Sigmoid colon (tissue), 7 donors: ENCODE results near the gene ZFAND2B. TPM values are rescaled to one million over a fixed set of nuclear protein-coding genes. Genes with fewer than 3 reads are reported as not detected.

Source experiments
- DNase-seq: peaks from one replicate; pipeline ENCODE4 v3.0.0-alpha.2; 2019
- H3K27ac ChIP-seq, 4 donors: fragments of 200-600 bp; sonication (generic); one replicate each; pipeline ENCODE4 v1.5.1; 2016 to 2019; ENCODE audit warnings: mild to moderate bottlenecking in 1 of 4
- H3K27me3 ChIP-seq, 3 donors: fragments of 200-600 bp; sonication (generic); one replicate each; pipeline ENCODE4 v1.5.1; 2019; ENCODE audit warnings: mild to moderate bottlenecking in 1 of 3
- H3K36me3 ChIP-seq, 4 donors: fragments of 200-600 bp; sonication (generic); one replicate each; pipeline ENCODE4 v1.5.1; 2016 to 2019
- H3K4me1 ChIP-seq, 4 donors: fragments of 200-600 bp; sonication (generic); one replicate each; pipeline ENCODE4 v1.5.1; 2017 to 2019
- H3K4me3 ChIP-seq, 4 donors: fragments of 200-600 bp; sonication (generic); one replicate each; pipeline ENCODE4 v1.5.1; 2017 to 2019; ENCODE audit warnings: mild to moderate bottlenecking in 2 of 4, moderate library complexity in 1 of 4
- H3K9me3 ChIP-seq, 4 donors: fragments of 200-600 bp in 3 of 4; sonication (generic) in 3 of 4; one replicate each; pipeline versions ENCODE4 v1.5.1 to v1.6.1; 2013 to 2019
- EP300 ChIP-seq, 4 donors: sonication (generic); formaldehyde crosslinking; IDR thresholded peaks; one replicate each; pipeline ENCODE4 v1.6.1; 2017; ENCODE audit warnings: antibody characterized with exemption in 4 of 4
- POLR2A ChIP-seq, 2 donors: fragments of 450-650 bp; IDR thresholded peaks; one replicate each; pipeline ENCODE4 v1.6.1; 2016; ENCODE audit warnings: antibody characterized with exemption in 2 of 2, mild to moderate bottlenecking in 2 of 2, moderate library complexity in 2 of 2
- POLR2AphosphoS5 ChIP-seq, 4 donors: sonication (generic); formaldehyde crosslinking; IDR thresholded peaks; one replicate each; pipeline ENCODE4 v1.6.1; 2017; ENCODE audit warnings: antibody characterized with exemption in 4 of 4
- WGBS, 2 donors: extraction: QIAGEN DNeasy Blood & Tissue Kit; methylation state at CpG; one replicate each; pipeline ENCODE4 v1.1.7; 2013; 5-methylcytosine and 5-hydroxymethylcytosine counted together
- intact Hi-C: fragments of 100-400 bp; cut with DNase I; formaldehyde crosslinking; loops from one replicate; pipeline ENCODE4 v1.15.1; 2023
- polyA plus RNA-seq, 3 donors: library from polyadenylated mRNA; stranded (reverse); fragments of 200-250 nt; gene quantifications; one replicate each; pipeline ENCODE4 v1.2.3, GENCODE V29; 2013
- total RNA-seq, 4 donors: library from RNA; depleted of rRNA; stranded (reverse); fragments of >200 nt; gene quantifications; one replicate each; pipeline ENCODE4 v1.1.0, GENCODE V29; 2016
- TF ChIP-seq, protein P1 (sequence below), 4 experiments: fragments of 450-650 bp in 3 of 4; fragments of 200-600 bp in 1 of 4; IDR thresholded peaks; one replicate each; pipeline ENCODE4 v1.5.1; 2016 to 2019; ENCODE audit warnings: antibody characterized with exemption in 4 of 4, mild to moderate bottlenecking in 3 of 4, moderate library complexity in 2 of 4
- donor health status: healthy with polysubstance abuse.
- donor health status: Bipolar disorder and iron deficiency.
- donor health status: healthy.

The ZFAND2B gene
- total and polyA plus RNA-seq, 7 donors = 26.9 to 103 (median 52.4) TPM

DNA sequence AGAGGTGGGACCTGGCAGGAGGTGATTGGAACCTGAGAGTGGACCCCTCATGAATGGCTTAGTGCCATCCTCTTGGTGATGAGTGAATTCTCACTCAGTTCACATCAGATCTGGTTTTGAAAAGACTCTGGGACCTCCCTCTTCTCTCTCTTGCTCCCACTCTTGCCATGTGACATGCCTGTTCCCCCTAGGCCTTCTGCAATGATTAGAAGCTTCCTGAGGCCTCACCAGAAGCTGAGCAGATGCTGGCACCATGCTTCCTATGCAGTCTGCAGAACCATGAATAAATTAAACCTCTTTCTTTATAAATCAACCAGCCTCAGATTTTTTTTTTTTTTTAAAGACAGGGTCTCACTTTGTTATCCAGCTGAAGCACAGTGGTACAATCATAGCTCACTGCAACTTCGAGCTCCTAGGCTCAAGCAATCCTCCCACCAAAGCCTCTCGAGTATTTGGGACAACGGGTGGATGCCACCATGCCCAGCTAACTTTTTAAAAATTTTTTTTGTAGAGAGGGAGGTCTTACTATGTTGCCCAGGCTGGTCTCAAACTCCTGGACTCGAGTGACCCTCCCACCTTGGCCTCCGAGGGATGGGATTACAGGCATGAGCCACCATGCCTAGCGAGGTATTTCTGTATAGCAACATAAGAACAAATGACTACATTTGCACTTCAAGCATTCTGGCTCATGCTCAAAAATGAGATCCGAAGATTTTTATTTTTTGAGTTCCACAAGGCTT, 2.0 kb upstream of the ZFAND2B start:
- TF ChIP-seq EP300 (IDR thresholded peaks at IDR 0.05) (no peak), POLR2AphosphoS5 (IDR thresholded peaks at IDR 0.05) (no peak), POLR2A (IDR thresholded peaks at IDR 0.05) (no peak)
- TF ChIP-seq, protein P1, sequence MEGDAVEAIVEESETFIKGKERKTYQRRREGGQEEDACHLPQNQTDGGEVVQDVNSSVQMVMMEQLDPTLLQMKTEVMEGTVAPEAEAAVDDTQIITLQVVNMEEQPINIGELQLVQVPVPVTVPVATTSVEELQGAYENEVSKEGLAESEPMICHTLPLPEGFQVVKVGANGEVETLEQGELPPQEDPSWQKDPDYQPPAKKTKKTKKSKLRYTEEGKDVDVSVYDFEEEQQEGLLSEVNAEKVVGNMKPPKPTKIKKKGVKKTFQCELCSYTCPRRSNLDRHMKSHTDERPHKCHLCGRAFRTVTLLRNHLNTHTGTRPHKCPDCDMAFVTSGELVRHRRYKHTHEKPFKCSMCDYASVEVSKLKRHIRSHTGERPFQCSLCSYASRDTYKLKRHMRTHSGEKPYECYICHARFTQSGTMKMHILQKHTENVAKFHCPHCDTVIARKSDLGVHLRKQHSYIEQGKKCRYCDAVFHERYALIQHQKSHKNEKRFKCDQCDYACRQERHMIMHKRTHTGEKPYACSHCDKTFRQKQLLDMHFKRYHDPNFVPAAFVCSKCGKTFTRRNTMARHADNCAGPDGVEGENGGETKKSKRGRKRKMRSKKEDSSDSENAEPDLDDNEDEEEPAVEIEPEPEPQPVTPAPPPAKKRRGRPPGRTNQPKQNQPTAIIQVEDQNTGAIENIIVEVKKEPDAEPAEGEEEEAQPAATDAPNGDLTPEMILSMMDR (IDR thresholded peaks at IDR 0.05) = no peak
- peak; percentile 36 for DNase-seq
- Histone ChIP-seq H3K27me3 (peaks cover 0 to 4% (median 0%) of the 10 kb centered on the region in 3 donors), H3K36me3 (peaks cover 0 to 19% (median 6%) of the 10 kb centered on the region in 4 donors), H3K4me1 (peaks cover 0 to 22% (median 19%) of the 10 kb centered on the region in 4 donors), H3K9me3 (no peaks in the 10 kb centered on the region), H3K4me3 (no peak overlapping the region), H3K27ac (no peak overlapping the region)
- WGBS, 2 donors = 94 to 95% methylated on average over 7 of the region's 7 CpGs
- intact Hi-C loops = no loop called here

DNA sequence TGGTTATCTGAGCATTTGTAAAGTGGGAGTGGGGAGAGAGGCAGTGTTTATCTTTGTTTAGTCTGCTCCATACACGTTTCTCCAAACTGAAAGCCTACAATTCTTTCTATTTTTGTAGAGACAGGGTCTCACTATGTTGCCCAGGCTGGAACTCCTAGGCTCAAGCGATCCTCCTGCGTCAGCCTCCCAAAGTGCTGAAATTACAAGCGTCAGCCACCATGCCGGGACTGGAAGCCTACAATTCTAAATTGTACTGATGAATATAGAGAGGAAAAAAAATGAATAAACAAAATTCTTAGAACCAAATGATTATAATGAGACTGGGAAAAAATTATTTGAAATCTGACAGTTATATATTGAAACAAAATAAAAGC, 1.4 kb upstream of the ZFAND2B start:
- Histone ChIP-seq H3K9me3 (no peaks in the 10 kb centered on the region), H3K27ac (no peak overlapping the region), H3K4me3 (no peak overlapping the region), H3K4me1 (peaks cover 0 to 22% (median 19%) of the 10 kb centered on the region in 4 donors), H3K27me3 (no peaks in the 10 kb centered on the region), H3K36me3 (peaks cover 0 to 24% (median 9%) of the 10 kb centered on the region in 4 donors)
- DNase-seq = peak; percentile 33
- TF ChIP-seq, protein P1 (IDR thresholded peaks at IDR 0.05) = no peak
- TF ChIP-seq POLR2A (IDR thresholded peaks at IDR 0.05) (no peak), POLR2AphosphoS5 (IDR thresholded peaks at IDR 0.05) (no peak), EP300 (IDR thresholded peaks at IDR 0.05) (no peak)
- WGBS, 2 donors = 87 to 91% methylated on average over 5 of the region's 5 CpGs
- intact Hi-C loops = no loop called here

DNA sequence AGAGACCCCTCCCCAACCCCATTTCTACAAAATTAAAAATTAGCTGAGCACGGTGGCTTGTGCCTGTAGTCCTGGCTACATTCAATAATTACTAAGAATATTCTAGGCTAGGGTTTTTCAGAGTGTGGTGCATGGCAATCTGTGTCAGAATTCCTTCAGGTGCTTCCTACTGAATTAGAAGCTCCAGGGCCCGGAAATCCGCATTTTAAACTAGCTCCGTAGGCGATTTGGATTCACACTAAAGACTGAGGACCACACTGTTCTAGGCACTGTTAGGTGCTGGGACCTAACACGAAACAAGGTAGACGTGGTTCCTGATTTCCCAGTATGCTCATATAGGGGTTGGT, 628 bp upstream of the ZFAND2B start:
- WGBS, 2 donors = 7 to 15% methylated on average over 7 of the region's 7 CpGs
- H3K4me3 ChIP-seq = peak overlapping the region; percentile 62 to 76 (median 68)
- H3K36me3 ChIP-seq = peaks cover 0 to 31% (median 13%) of the 10 kb centered on the region in 4 donors
- no peaks in the 10 kb centered on the region for H3K27me3 ChIP-seq
- peaks cover 0 to 22% (median 19%) of the 10 kb centered on the region in 4 donors for H3K4me1 ChIP-seq
- TF ChIP-seq POLR2AphosphoS5 (IDR thresholded peaks at IDR 0.05) = no peak
- no peak for TF ChIP-seq EP300 (IDR thresholded peaks at IDR 0.05)
- no peak for TF ChIP-seq POLR2A (IDR thresholded peaks at IDR 0.05)
- H3K27ac ChIP-seq = peak overlapping the region; percentile 93 to 97 (median 96)
- DNase-seq = peak; percentile 21
- H3K9me3 ChIP-seq = no peaks in the 10 kb centered on the region
- intact Hi-C loops = loop anchor here (1.0 kb wide), 1 partner anchor 29 kb away; no protein-coding TSS in a partner anchor

DNA sequence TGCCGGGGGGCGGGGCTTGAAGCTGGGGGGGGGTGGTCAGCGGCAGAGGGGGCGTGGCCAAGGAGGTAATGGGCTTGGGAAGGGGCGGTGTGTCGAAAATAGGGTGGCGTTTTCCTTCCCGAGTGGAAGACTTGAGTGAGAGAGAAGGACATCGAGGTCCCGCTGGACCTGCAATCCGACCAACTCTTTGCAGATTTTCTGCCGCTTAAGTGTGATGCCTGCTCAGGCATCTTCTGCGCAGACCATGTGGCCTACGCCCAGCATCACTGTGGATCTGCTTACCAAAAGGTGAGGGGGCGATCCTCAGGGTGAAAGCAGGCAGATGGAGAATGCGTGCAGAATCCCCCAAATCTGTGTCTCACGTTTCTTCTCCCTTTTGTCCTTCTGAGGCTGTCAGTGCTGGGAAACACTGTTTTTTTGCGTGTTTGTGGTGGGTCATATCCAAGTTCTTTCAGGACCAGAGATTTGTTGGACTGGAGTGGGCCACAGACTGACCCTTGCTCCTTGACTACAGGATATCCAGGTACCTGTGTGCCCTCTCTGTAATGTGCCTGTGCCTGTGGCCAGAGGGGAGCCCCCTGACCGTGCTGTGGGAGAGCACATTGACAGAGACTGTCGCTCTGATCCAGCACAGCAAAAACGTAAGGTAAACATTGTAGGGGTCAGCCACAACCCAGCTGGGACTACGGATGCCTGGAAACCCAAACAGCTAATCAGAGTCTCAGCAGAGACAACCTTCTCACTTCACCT, 727 bp downstream of the ZFAND2B start:
- intact Hi-C loops = loop anchor here (1.0 kb wide), 2 partner anchors 10 to 47 kb away; partner anchors contain the start of gene NHEJ1
- WGBS, 2 donors = 17 to 23% methylated on average over 22 of the region's 22 CpGs
- Histone ChIP-seq H3K4me3 (peak overlapping the region; percentile 62 to 76 (median 68)), H3K36me3 (peaks cover 0 to 36% (median 16%) of the 10 kb centered on the region in 4 donors), H3K27ac (peak overlapping the region; percentile 93 to 97 (median 96)), H3K4me1 (peaks cover 0 to 22% (median 19%) of the 10 kb centered on the region in 4 donors), H3K27me3 (no peaks in the 10 kb centered on the region), H3K9me3 (no peaks in the 10 kb centered on the region)
- DNase-seq = peak; percentile 66
- no peak for TF ChIP-seq POLR2AphosphoS5 (IDR thresholded peaks at IDR 0.05)
- TF ChIP-seq, protein P1 (IDR thresholded peaks at IDR 0.05) = no peak
- no peak for TF ChIP-seq POLR2A (IDR thresholded peaks at IDR 0.05)
- no peak for TF ChIP-seq EP300 (IDR thresholded peaks at IDR 0.05)
